ENCODE results near the gene MYEOV. TPM values are rescaled to one million over a fixed set of nuclear protein-coding genes. Genes with fewer than 3 reads are reported as not detected.

MYEOV gene
- total and polyA plus RNA-seq, 9 donors: 0.12 to 0.79 (median 0.53) TPM; not detected in 3

DNA sequence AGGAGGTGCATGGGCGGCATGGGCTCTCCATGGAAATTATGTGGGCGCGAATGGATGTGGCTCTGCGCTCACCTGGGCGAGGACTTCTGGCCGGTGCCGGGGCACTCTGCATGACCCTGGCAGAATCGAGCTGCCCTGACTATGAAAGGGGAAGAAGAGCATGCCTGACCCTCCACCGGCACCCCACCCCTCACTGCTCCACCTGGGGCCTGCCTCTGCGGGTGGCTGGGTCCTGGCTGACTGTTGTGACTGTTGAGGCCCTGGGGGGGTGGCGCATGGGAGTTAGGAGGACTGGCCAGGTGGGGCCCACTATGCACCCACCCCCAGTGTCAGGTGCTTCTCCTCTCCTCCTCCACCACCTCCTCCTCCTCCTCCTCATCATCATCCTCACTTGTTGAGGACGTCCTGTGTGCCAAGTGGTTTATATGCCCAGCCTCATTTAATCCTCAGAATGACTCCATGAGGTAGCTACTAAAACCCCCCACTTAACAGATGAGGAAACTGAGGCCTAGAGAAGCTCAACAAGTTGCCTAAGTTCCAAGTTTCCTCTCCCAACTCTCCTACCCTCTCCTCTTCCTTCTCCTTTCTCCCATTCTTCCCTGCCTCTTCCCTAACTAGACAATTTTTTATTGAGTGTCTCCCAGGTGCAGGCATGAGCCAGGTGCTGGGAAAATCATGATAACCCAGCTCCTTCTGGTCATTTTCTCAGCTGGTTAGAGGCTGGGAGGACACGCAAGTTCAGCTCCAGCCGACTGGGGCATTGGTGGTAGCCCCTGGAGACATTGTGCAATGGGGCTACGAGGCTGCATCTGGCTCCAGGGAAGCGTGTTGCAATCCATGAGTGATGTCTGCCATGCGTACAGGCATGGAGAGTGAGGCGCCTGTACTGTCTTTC, 2.3 kb downstream of the MYEOV start:
- no peak for DNase-seq
- H3K4me3 ChIP-seq: no peak overlapping the region
- H3K9me3 ChIP-seq: no peaks in the 10 kb centered on the region
- WGBS, 3 donors: 84 to 88% (median 86%) methylated on average over 18 of the region's 18 CpGs
- H3K27me3 ChIP-seq: no peaks in the 10 kb centered on the region
- H3K4me1 ChIP-seq (ENCODE audit: insufficient read depth): no peaks in the 10 kb centered on the region
- no peaks in the 10 kb centered on the region for H3K36me3 ChIP-seq
- TF ChIP-seq POLR2A (IDR thresholded peaks at IDR 0.05) (no peak), EP300 (IDR thresholded peaks at IDR 0.05) (no peak)
- TF ChIP-seq, protein P1, sequence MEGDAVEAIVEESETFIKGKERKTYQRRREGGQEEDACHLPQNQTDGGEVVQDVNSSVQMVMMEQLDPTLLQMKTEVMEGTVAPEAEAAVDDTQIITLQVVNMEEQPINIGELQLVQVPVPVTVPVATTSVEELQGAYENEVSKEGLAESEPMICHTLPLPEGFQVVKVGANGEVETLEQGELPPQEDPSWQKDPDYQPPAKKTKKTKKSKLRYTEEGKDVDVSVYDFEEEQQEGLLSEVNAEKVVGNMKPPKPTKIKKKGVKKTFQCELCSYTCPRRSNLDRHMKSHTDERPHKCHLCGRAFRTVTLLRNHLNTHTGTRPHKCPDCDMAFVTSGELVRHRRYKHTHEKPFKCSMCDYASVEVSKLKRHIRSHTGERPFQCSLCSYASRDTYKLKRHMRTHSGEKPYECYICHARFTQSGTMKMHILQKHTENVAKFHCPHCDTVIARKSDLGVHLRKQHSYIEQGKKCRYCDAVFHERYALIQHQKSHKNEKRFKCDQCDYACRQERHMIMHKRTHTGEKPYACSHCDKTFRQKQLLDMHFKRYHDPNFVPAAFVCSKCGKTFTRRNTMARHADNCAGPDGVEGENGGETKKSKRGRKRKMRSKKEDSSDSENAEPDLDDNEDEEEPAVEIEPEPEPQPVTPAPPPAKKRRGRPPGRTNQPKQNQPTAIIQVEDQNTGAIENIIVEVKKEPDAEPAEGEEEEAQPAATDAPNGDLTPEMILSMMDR (IDR thresholded peaks at IDR 0.05): no peak
- intact Hi-C loops (cut with DNase I): no loop called here
- H3K27ac ChIP-seq: no peak overlapping the region

DNA sequence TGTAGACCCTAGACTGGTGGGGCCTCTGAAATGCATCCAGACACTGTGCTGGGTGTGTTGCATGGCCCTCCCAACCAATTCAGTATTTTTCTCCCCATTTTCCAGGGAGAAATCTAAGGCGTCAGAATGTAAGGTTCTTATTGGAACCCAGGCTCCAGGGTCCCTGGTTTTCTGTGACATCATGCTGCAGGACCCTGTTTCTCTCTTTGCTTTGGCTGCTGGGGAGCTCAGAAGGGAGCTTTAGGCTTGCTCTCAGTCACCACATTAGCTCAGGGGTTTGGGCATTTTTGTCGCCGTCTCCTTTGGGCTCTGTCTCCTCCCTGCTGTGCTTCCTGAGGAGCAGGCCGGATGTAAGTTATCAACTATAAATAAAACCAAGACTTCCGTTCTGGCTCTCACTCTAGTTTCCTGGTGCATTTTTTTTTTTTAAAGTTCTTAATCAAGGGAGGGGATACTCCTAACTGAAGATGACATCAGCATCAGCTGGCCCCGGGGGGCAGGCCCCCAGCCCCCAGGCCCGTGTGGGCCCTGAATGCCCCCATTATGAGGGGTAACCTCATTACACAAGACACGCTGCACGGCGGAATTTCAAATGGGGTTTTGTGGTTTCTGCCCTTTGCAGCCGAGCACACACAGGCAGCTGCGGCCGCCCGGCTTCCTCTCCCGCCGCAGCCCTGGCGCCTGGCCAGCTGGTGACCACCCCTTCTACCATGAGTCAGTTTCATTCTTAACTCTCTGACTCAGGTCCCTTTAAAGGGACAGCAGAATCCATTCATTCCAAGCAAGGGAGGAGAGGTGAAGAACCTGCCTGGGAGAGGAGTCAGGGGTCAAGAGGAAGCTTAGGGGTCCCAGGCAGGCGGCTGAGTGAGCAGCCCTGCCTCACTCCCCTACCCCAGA, 3.2 kb downstream of the MYEOV start:
- 3 to 7% (median 4%) methylated on average over 18 of the region's 18 CpGs for WGBS, 3 donors
- peak; percentile 38 to 73 (median 63) for DNase-seq
- H3K27me3 ChIP-seq: no peaks in the 10 kb centered on the region
- H3K4me3 ChIP-seq: no peak overlapping the region
- no peak overlapping the region for H3K27ac ChIP-seq
- TF ChIP-seq, protein P1 (IDR thresholded peaks at IDR 0.05): no peak
- TF ChIP-seq POLR2A (IDR thresholded peaks at IDR 0.05) (no peak), EP300 (IDR thresholded peaks at IDR 0.05) (no peak)
- intact Hi-C loops (cut with DNase I): no loop called here
- H3K9me3 ChIP-seq: no peaks in the 10 kb centered on the region
- no peaks in the 10 kb centered on the region for H3K36me3 ChIP-seq
- H3K4me1 ChIP-seq (ENCODE audit: insufficient read depth): no peaks in the 10 kb centered on the region

DNA sequence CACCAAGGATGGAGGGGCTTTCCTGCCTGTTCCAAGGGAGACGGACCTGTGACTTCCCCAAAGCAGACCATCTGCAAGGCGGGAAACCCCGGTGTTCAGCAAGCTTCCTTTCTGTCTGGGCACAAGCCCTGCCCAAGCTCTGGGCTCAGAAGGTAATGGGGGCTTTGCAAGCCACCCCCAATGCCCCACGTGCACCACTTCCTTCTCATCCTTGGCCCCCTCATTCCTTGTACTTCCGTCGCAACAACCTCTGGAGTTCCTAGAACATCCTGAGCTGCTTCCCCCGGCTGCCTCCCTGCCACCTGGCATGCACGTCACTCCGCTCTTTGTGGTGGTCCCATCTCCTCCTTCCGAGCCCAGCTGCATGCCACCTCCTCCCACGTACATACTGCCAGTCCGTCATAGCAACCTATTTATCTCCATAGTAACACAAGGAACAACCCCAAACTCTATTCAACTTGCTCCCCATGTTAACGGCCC, 3.9 kb downstream of the MYEOV start:
- Histone ChIP-seq H3K4me1 (ENCODE audit: insufficient read depth) (no peaks in the 10 kb centered on the region), H3K4me3 (no peak overlapping the region), H3K9me3 (no peaks in the 10 kb centered on the region), H3K27me3 (no peaks in the 10 kb centered on the region), H3K27ac (no peak overlapping the region), H3K36me3 (no peaks in the 10 kb centered on the region)
- WGBS, 3 donors: 61 to 69% (median 65%) methylated on average over 13 of the region's 13 CpGs
- intact Hi-C loops (cut with DNase I): no loop called here
- TF ChIP-seq EP300 (IDR thresholded peaks at IDR 0.05) (no peak), POLR2A (IDR thresholded peaks at IDR 0.05) (no peak)
- TF ChIP-seq, protein P1 (IDR thresholded peaks at IDR 0.05): no peak
- DNase-seq: no peak

DNA sequence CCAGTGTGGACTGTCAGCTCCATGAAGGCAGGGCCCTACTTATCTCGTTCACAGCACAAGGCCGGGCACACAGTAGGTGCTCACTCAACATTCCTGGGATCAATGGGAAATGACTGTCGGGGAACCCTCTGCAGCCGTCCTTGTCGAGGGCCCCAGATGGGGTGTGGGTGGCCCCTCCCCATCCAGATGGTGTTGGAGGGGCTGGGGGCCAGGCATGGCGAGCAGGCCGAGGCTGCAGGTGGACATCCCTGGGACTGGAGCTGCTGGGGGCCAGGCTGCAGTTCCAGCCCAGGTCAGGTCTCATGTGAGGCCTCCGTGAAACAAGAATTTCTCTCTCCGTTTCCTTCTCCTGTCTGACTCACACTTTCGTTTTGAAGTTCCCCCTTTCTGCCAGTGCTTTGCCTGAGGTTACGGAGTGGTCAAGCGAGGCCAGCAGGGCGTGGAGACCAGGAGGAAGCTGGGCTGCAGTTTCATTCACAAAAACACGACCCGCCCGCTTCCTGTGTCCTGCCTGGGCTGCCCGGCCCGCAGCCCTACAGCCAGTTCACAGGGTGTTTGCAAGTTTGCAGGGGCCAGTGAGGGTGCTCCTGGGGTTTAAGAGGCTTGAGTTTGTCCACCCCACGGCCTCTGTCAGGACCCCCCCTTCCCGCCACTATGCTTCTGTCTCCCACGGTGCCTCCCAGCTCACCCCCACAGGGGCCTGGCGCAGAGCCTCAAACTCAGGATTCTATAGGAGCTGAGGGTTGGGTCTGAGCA, 4.5 kb downstream of the MYEOV start:
- 43 to 46% (median 46%) methylated on average over 19 to 22 of the region's 22 CpGs for WGBS, 3 donors
- Histone ChIP-seq H3K27me3 (no peaks in the 10 kb centered on the region), H3K9me3 (no peaks in the 10 kb centered on the region), H3K4me3 (no peak overlapping the region), H3K4me1 (ENCODE audit: insufficient read depth) (no peaks in the 10 kb centered on the region), H3K27ac (no peak overlapping the region), H3K36me3 (no peaks in the 10 kb centered on the region)
- TF ChIP-seq POLR2A (IDR thresholded peaks at IDR 0.05) (no peak), EP300 (IDR thresholded peaks at IDR 0.05) (no peak)
- TF ChIP-seq, protein P1 (IDR thresholded peaks at IDR 0.05): no peak
- intact Hi-C loops (cut with DNase I): no loop called here
- DNase-seq: peak in 2 of 5 donors; percentile 25 to 41
